ENCODE data around the gene OSTC. TPM values are rescaled to one million over a fixed set of nuclear protein-coding genes. Genes with fewer than 3 reads are reported as not detected.
A peak's percentile ranks its signal among the peaks of the same experiment; 100 is the strongest.

OSTC gene
- polyA plus RNA-seq, 1 experiment = 172 TPM

DNA sequence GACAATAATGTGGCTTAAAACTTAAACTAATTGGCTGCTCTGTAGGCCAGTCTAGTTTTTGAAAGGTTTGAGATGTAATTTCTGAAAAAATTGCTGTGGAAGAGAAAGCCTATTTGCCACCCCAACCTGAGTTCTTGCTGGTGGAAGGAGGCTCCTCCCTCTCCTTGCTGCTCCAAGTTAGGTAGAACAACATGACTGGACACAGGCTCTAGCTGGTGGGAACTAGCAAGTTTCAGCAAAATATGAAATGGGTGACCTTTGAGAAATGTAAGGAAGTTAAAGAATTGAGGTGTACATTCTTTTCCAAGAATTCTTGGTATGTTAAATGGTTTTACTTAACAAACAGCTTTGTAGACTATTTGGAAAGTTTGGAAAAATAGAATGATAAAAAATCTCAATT is 22.0 kb upstream of the OSTC start:
- Histone ChIP-seq H3K4me3 (ENCODE audit: low read depth, low read length) (no peak overlapping the region), H3K36me3 (ENCODE audit: control insufficient read depth, insufficient read depth, low read length) (peaks cover 9% of the 10 kb centered on the region), H3K27me3 (ENCODE audit: control insufficient read depth, insufficient read depth, low read length) (no peaks in the 10 kb centered on the region)
- CTCF ChIA-PET = interaction anchor here (1.4 kb wide), 1 partner anchor 10 kb away, joined by 3 read pairs; no protein-coding TSS in a partner anchor
- POLR2A ChIA-PET = no interaction called here
- no peak for DNase-seq (ENCODE audit: low read depth)
- TF ChIP-seq, protein P1, sequence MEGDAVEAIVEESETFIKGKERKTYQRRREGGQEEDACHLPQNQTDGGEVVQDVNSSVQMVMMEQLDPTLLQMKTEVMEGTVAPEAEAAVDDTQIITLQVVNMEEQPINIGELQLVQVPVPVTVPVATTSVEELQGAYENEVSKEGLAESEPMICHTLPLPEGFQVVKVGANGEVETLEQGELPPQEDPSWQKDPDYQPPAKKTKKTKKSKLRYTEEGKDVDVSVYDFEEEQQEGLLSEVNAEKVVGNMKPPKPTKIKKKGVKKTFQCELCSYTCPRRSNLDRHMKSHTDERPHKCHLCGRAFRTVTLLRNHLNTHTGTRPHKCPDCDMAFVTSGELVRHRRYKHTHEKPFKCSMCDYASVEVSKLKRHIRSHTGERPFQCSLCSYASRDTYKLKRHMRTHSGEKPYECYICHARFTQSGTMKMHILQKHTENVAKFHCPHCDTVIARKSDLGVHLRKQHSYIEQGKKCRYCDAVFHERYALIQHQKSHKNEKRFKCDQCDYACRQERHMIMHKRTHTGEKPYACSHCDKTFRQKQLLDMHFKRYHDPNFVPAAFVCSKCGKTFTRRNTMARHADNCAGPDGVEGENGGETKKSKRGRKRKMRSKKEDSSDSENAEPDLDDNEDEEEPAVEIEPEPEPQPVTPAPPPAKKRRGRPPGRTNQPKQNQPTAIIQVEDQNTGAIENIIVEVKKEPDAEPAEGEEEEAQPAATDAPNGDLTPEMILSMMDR (IDR thresholded peaks at IDR 0.05; ENCODE audit: insufficient read depth, low read depth, low read length) = no peak

DNA sequence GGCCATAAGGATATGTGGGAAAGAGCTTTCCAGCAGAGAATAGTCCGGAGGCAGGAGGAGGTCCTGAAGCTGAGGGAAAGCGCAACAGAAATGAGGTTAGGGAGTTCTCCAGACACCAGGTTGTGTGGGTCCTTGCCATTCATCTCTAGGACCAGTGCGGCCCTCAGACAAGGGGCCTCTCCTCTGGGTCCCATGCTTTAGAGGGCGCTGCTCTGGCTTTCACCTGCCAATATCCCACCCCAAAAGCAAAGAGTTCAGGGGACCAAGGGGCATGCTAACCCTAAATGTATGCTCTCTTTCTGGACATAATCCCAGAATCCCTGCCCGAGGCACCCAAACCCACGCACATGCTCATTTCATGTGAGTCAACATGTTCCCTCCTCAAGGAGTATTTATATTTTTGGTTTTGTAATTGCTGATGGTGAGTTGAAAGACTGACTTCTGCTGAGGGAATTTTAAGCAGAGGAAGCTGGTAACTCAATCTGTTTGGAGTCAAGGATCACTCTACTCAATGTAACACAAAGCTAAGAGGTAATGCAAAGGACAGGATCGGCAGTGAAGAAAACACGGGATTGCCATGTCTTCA is 15.2 kb upstream of the OSTC start:
- H3K36me3 ChIP-seq (ENCODE audit: control insufficient read depth, insufficient read depth, low read length) = peaks cover 4% of the 10 kb centered on the region; the same call in 1 of the 2 replicates
- no peaks in the 10 kb centered on the region for H3K27me3 ChIP-seq (ENCODE audit: control insufficient read depth, insufficient read depth, low read length)
- DNase-seq (ENCODE audit: low read depth) = no peak
- ChIA-PET POLR2A (no interaction called here), CTCF (interaction anchor here (1.3 kb wide), 1 partner anchor 63 kb away, joined by 5 read pairs; no protein-coding TSS in a partner anchor)
- H3K4me3 ChIP-seq (ENCODE audit: low read depth, low read length) = no peak overlapping the region
- TF ChIP-seq, protein P1 (IDR thresholded peaks at IDR 0.05; ENCODE audit: insufficient read depth, low read depth, low read length) = no peak

DNA sequence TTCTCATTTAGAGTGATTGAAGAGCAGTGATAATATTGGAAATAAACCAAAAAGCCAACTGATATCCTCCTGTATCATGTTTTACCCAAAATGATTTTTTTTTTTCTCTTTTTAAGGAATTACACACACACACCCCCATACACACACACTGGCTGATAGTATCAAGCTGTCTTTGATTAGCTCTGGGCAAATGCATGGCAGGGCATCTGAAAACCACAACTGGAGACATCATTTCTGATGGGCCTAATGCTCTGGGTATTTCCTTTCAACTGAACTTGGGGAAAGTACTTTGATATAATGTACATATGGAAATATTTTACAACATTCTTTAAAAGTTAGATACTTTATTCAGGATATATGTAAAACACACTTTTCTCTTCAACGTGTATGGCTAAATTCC is 14.2 kb upstream of the OSTC start:
- H3K36me3 ChIP-seq (ENCODE audit: control insufficient read depth, insufficient read depth, low read length) = peaks cover 3% of the 10 kb centered on the region; the same call in 1 of the 2 replicates
- TF ChIP-seq, protein P1 (IDR thresholded peaks at IDR 0.05; ENCODE audit: insufficient read depth, low read depth, low read length) = no peak
- no peaks in the 10 kb centered on the region for H3K27me3 ChIP-seq (ENCODE audit: control insufficient read depth, insufficient read depth, low read length)
- ChIA-PET CTCF (interaction anchor here (1.3 kb wide), 1 partner anchor 64 kb away, joined by 5 read pairs; no protein-coding TSS in a partner anchor), POLR2A (no interaction called here)
- DNase-seq (ENCODE audit: low read depth) = no peak
- no peak overlapping the region for H3K4me3 ChIP-seq (ENCODE audit: low read depth, low read length)

DNA sequence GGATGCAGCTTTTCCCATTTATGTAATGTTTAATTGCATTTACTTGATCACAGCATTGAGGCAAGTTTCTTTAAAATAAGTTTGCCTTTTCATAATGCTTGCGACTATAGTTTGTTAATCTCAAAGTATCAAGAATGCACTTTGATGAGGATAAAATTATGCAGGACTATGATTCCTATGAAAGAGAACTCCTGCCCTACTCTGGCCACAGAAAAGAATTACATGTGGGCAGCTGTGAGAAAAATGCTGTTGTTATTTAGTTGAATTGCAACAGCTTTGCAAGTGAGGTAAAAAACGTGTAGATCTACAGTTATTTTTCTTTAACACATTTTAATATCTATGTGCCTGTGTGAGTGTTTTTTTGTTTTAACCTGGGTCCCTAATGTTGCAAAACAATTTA is 12.5 kb upstream of the OSTC start:
- ChIA-PET CTCF (interaction anchor here (0.7 to 1.9 kb wide), 9 partner anchors 9 to 607 kb away, joined by 3 to 10 read pairs (median 3); partner anchors contain the start of genes OSTC and RPL34), POLR2A (no interaction called here)
- H3K4me3 ChIP-seq (ENCODE audit: low read depth, low read length) = no peak overlapping the region
- peaks cover 3% of the 10 kb centered on the region; the same call in 1 of the 2 replicates for H3K36me3 ChIP-seq (ENCODE audit: control insufficient read depth, insufficient read depth, low read length)
- TF ChIP-seq, protein P1 (IDR thresholded peaks at IDR 0.05; ENCODE audit: insufficient read depth, low read depth, low read length) = peak; percentile 34
- DNase-seq (ENCODE audit: low read depth) = no peak
- no peaks in the 10 kb centered on the region for H3K27me3 ChIP-seq (ENCODE audit: control insufficient read depth, insufficient read depth, low read length)

DNA sequence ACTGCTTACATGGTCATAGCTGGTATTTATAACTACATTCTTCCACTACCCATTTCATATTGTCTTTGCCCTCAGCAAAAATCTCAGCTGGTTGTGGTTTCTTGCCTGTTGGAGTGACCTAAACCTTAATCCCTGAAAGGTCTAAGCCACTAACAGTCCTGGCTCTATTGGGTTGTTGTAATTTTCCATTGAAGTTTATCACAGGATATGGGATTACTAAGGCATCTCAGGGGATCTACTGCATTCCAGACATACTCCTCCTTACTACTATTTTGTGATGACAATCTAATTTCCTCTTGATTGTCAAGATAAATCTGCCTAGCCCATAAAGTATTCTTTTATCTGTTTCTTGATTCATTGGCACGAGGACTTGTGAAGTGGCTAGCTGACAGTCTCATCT is 6.2 kb upstream of the OSTC start:
- no peaks in the 10 kb centered on the region for H3K27me3 ChIP-seq (ENCODE audit: control insufficient read depth, insufficient read depth, low read length)
- ChIA-PET CTCF (no interaction called here), POLR2A (no interaction called here)
- TF ChIP-seq, protein P1 (IDR thresholded peaks at IDR 0.05; ENCODE audit: insufficient read depth, low read depth, low read length) = no peak
- peaks cover 1% of the 10 kb centered on the region; the same call in 1 of the 2 replicates for H3K36me3 ChIP-seq (ENCODE audit: control insufficient read depth, insufficient read depth, low read length)
- DNase-seq (ENCODE audit: low read depth) = no peak
- no peak overlapping the region for H3K4me3 ChIP-seq (ENCODE audit: low read depth, low read length)

All from BJ (cell line).